MM.1S (cell line): ENCODE data around the gene CPEB3.

Experiments used
- DNase-seq: peaks from one replicate; pipeline ENCODE4 v3.0.0-alpha.2; 2015
- H2AFZ ChIP-seq: fragments of 300-600 bp; sonication (generic); 2 replicates; pipeline ENCODE4 v1.6.0; 2016; ENCODE audit warnings: antibody characterized with exemption, low read length
- H3F3A ChIP-seq: fragments of 300-600 bp; sonication (generic); 2 replicates; pipeline ENCODE4 v1.6.1; 2016; ENCODE audit warnings: mild to moderate bottlenecking, antibody characterized with exemption, low read length, moderate library complexity, mixed read lengths; ENCODE audit not compliant: insufficient read depth
- H3K27ac ChIP-seq: fragments of 300-600 bp; sonication (generic); 2 replicates; pipeline ENCODE4 v1.5.1; 2016; ENCODE audit warnings: mild to moderate bottlenecking, low read length
- H3K27me3 ChIP-seq: fragments of 300-600 bp; sonication (generic); replicated peaks from 2 replicates; pipeline ENCODE4 v1.6.0; 2016; ENCODE audit warnings: low read length; ENCODE audit not compliant: insufficient read depth
- H3K36me3 ChIP-seq: fragments of 300-600 bp; sonication (generic); replicated peaks from 2 replicates; pipeline ENCODE4 v1.6.1; 2016; ENCODE audit warnings: mild to moderate bottlenecking, low read length, mixed read lengths; ENCODE audit not compliant: insufficient read depth
- H3K4me1 ChIP-seq: fragments of 300-600 bp; sonication (generic); 2 replicates; pipeline ENCODE4 v1.6.1; 2016; ENCODE audit warnings: low read length, mixed read lengths
- H3K4me2 ChIP-seq: fragments of 300-600 bp; sonication (generic); 2 replicates; pipeline ENCODE4 v1.6.0; 2016; ENCODE audit warnings: low read depth, low read length
- H3K4me3 ChIP-seq: fragments of 300-600 bp; sonication (generic); 2 replicates; pipeline ENCODE4 v1.5.1; 2016; ENCODE audit warnings: low read length, mixed read lengths
- H3K79me2 ChIP-seq: fragments of 300-600 bp; sonication (generic); 2 replicates; pipeline ENCODE4 v1.6.1; 2016; ENCODE audit warnings: mixed run types, low read length, mixed read lengths
- H3K9ac ChIP-seq: fragments of 300-600 bp; sonication (generic); 2 replicates; pipeline ENCODE4 v1.6.1; 2016; ENCODE audit warnings: low read length, mixed read lengths
- H3K9me2 ChIP-seq: fragments of 300-600 bp; sonication (generic); replicated peaks from 2 replicates; pipeline ENCODE4 v1.6.1; 2016; ENCODE audit warnings: mild to moderate bottlenecking, low read length, mixed read lengths; ENCODE audit not compliant: insufficient read depth
- H3K9me3 ChIP-seq: fragments of 300-600 bp; sonication (generic); replicated peaks from 2 replicates; pipeline ENCODE4 v1.6.1; 2016; ENCODE audit warnings: mild to moderate bottlenecking, low read length, mixed read lengths; ENCODE audit not compliant: insufficient read depth
- H4K20me1 ChIP-seq: fragments of 300-600 bp; sonication (generic); 2 replicates; pipeline ENCODE4 v1.6.1; 2016; ENCODE audit warnings: mild to moderate bottlenecking, low read length, moderate library complexity, mixed read lengths; ENCODE audit not compliant: insufficient read depth
- CTCF ChIP-seq: fragments of 300-600 bp; sonication (generic); IDR thresholded peaks from 2 replicates; pipeline ENCODE4 v1.5.1; 2016; ENCODE audit warnings: antibody characterized with exemption, low read length, mixed read lengths
- EZH2 ChIP-seq: fragments of 300-600 bp; sonication (generic); optimal IDR thresholded peaks from 2 replicates; pipeline ENCODE3; 2017; ENCODE audit warnings: low read depth, mild to moderate bottlenecking, antibody characterized with exemption, low read length, mixed read lengths
- EZH2phosphoT487 ChIP-seq: fragments of 300-600 bp; sonication (generic); IDR thresholded peaks from 2 replicates; pipeline ENCODE4 v1.6.1; 2018; ENCODE audit warnings: antibody characterized with exemption, low read length

Gene CPEB3

GRCh38 chr10:92009445-92009844, 281.4 kb downstream of the CPEB3 start:
- Histone ChIP-seq H3F3A (0 out of 2 replicates have a peak, but pooled peaks cover 2% of the 10 kb centered on the region), H3K27me3 (no peaks in the 10 kb centered on the region), H3K9me2 (no peaks in the 10 kb centered on the region), H3K36me3 (peaks cover 10% of the 10 kb centered on the region; the same call in 1 of the 2 replicates), H3K4me2 (no peak overlapping the region), H2AFZ (no peak overlapping the region), H3K9ac (no peak overlapping the region), H3K79me2 (no peaks in the 10 kb centered on the region), H3K9me3 (no peaks in the 10 kb centered on the region), H4K20me1 (no peaks in the 10 kb centered on the region), H3K4me1 (no peaks in the 10 kb centered on the region), H3K27ac (no peak overlapping the region), H3K4me3 (no peak overlapping the region)
- TF ChIP-seq EZH2 (no peak), EZH2phosphoT487 (no peak), CTCF (no peak)
- no peak for DNase-seq

- Histone ChIP-seq H3K4me1 (no peaks in the 10 kb centered on the region), H3K4me2 (no peak overlapping the region), H3K36me3 (no peaks in the 10 kb centered on the region; the same call in 1 of the 2 replicates), H2AFZ (no peak overlapping the region), H3K4me3 (no peak overlapping the region), H3K27ac (no peak overlapping the region), H3K9me3 (no peaks in the 10 kb centered on the region), H4K20me1 (no peaks in the 10 kb centered on the region), H3K9ac (no peak overlapping the region), H3F3A (no peaks in the 10 kb centered on the region), H3K27me3 (no peaks in the 10 kb centered on the region), H3K79me2 (no peaks in the 10 kb centered on the region), H3K9me2 (no peaks in the 10 kb centered on the region)
- no peak for TF ChIP-seq CTCF
- TF ChIP-seq EZH2: no peak
- no peak for TF ChIP-seq EZH2phosphoT487
- DNase-seq: no peak
Observed at GRCh38 chr10:92005978-92006377, 284.9 kb downstream of the CPEB3 start.

- Histone ChIP-seq H3K27ac (no peak overlapping the region), H3K4me2 (no peak overlapping the region), H3K79me2 (no peaks in the 10 kb centered on the region), H3F3A (no peaks in the 10 kb centered on the region), H4K20me1 (no peaks in the 10 kb centered on the region), H3K9me3 (no peaks in the 10 kb centered on the region), H3K4me1 (no peaks in the 10 kb centered on the region), H3K36me3 (no peaks in the 10 kb centered on the region; the same call in 1 of the 2 replicates), H3K27me3 (no peaks in the 10 kb centered on the region), H3K9me2 (no peaks in the 10 kb centered on the region), H3K4me3 (no peak overlapping the region), H3K9ac (no peak overlapping the region), H2AFZ (no peak overlapping the region)
- no peak for TF ChIP-seq CTCF
- no peak for TF ChIP-seq EZH2phosphoT487
- no peak for TF ChIP-seq EZH2
- no peak for DNase-seq
Observed at GRCh38 chr10:92003258-92003657, 287.6 kb downstream of the CPEB3 start.
